Smooth muscle cell of trachea (primary cell): ENCODE measurements around the gene VANGL2. TPM values are rescaled to one million over a fixed set of nuclear protein-coding genes. Genes with fewer than 3 reads are reported as not detected.

ENCODE experiments used
- total RNA-seq: library from RNA; depleted of rRNA; stranded (reverse); fragments of >200 nt; gene quantifications from 2 replicates; pipeline ENCODE4 v1.2.1, GENCODE V29; 2014

Gene VANGL2
- under 0.01 TPM in 1 of 2 replicates, not detected in the other for total RNA-seq

DNA sequence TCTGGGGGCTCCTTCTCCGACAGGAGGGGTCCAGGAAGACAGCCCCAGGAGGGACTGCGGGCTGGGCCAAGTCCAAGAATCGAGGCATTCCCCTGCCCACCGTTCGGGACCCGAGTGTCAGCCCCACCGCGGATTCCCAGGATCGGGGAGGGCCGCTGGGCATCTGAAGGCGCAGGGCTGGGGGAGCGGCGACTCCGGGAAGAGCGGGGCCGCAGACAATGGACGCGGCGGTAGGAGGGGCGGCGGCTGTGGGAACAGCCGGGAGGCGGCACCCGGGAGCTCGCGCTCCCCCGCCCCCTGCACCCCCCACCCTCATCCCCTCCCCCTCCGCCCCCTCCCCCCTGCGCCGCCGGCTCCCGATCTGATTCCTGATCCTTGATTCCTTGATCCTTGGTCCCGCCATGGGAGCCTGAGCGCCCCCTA is at the start of gene VANGL2:
VANGL2 (plus strand) TSS at position 342 of the 423 bp plus-strand sequence. CDS start 15,274 bp downstream, outside the sequence.

DNA sequence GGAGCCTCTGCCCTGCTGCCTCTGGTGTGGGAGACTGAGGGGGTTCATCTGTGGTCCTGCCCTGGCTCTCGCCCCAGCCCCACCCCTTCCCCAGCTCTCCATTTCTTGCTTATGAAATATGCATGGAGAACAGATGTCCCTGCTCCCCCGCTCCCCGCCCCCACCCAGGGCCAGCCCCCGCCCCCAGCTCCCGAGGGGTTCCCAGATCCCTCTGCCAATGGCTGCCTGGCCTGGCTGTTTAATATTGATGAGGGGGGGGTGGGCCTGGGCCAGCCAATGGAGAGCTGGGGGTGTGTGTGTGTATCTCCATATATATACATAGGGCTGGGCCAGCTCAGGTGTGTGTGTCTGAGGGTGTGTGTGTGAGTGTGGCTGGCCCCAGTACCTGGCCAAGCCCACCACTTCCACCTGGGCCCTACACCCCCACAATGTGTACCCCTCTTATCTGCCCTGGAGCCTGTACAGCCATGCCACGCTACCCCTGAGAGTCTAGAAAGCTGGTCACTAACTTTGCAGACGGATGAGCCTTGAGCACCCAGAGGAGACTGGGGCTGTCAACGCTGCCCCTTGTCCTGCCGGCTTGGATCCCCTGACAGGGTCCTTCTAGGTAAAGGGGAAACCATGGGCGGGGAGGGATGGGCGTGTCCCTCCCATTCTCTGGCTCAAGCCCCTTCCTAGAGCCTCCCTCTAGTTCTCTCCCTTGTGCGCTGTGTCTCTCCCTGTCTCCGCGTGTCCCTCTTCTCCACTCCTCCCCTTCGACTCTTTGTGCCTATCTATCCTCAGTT is 33.4 kb upstream of the VANGL2 start, which contains the start of gene NHLH1:
NHLH1 (plus strand) TSS at position 341 of the 785 bp plus-strand sequence. CDS start 3,661 bp downstream, outside the sequence.

Other genes with a start within 250 kb of the VANGL2 start
- not detected in 2 replicates for gene ATP1A4, start 249.0 kb upstream of the VANGL2 start, total RNA-seq
- gene CASQ1, start 210.0 kb upstream of the VANGL2 start, total RNA-seq, result 0.83 TPM in 1 of 2 replicates, not detected in the other
- gene PEA15, start 195.2 kb upstream of the VANGL2 start, total RNA-seq, result 80.4 and 137 TPM in 2 replicates
- 111 TPM in 2 replicates for gene DCAF8, start 138.0 kb upstream of the VANGL2 start, total RNA-seq
- 62.0 and 86.7 TPM in 2 replicates for gene PEX19, start 115.4 kb upstream of the VANGL2 start, total RNA-seq
- gene COPA, start 57.3 kb upstream of the VANGL2 start, total RNA-seq, result 337 and 425 TPM in 2 replicates
- gene NCSTN, start 57.2 kb upstream of the VANGL2 start, total RNA-seq, result 113 and 187 TPM in 2 replicates
- gene NHLH1, start 33.5 kb upstream of the VANGL2 start, total RNA-seq, result not detected in 2 replicates
- gene SLAMF6, start 122.7 kb downstream of the VANGL2 start, total RNA-seq, result not detected in 2 replicates
- gene CD84, start 178.9 kb downstream of the VANGL2 start, total RNA-seq, result not detected in 2 replicates
- not detected in 2 replicates for gene SLAMF1, start 246.5 kb downstream of the VANGL2 start, total RNA-seq